ENCODE data around the gene RPA1. TPM values are rescaled to one million over a fixed set of nuclear protein-coding genes. Genes with fewer than 3 reads are reported as not detected.

RPA1 gene
- total and polyA plus RNA-seq, 2 of the 4 experiments (the other 2 are of a cell fraction): 38.4 to 48.2 TPM

DNA sequence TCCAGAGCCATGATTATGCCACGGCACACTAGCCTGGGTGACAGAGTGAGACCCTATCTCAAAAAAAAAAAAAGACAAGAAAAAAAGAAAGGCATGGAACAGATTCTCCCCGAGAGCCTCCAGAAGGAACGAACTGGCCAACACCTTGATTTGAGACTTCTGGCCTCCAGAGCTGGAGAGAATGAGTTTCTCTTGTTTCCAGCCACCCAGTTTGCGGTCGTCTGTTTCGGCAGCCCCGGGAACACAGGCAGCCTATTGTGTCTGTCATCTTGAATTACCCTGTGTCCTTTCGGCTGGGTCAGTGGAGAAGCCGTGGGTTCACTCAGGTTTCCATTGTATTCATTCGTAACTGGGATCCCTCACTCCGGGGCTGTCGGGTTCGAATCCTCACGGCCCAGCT lies 83.9 kb downstream of the RPA1 start:
- dilution Hi-C loops (cut with HindIII; ENCODE audit: low sequenced_read_pairs, unreplicated experiment) (no loop called here), intact Hi-C loops (cut with micrococcal nuclease) (no loop called here), in situ Hi-C loops (cut with MboI; ENCODE audit: low sequenced_read_pairs) (loop anchor here (5.0 kb wide), 1 partner anchor 114 kb away; the partner anchor contains the start of gene RTN4RL1)
- H2AK9ac ChIP-seq (replicated peaks; ENCODE audit: low read depth, low read length, poor library complexity): no peak overlapping the region
- H4K8ac ChIP-seq (ENCODE audit: low read depth in 2 of 2, low read length in 2 of 2): no peak overlapping the region
- TF ChIP-seq, protein P1, sequence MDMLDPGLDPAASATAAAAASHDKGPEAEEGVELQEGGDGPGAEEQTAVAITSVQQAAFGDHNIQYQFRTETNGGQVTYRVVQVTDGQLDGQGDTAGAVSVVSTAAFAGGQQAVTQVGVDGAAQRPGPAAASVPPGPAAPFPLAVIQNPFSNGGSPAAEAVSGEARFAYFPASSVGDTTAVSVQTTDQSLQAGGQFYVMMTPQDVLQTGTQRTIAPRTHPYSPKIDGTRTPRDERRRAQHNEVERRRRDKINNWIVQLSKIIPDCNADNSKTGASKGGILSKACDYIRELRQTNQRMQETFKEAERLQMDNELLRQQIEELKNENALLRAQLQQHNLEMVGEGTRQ (IDR thresholded peaks at IDR 0.05; ENCODE audit: low read depth, low read length): no peak
- TF ChIP-seq RFX5 (IDR thresholded peaks at IDR 0.05; ENCODE audit: low read depth, low read length) (no peak), MAFK (IDR thresholded peaks at IDR 0.05; ENCODE audit: low read depth, low read length) (no peak), NFE2L2 (IDR thresholded peaks at IDR 0.05; ENCODE audit: low read depth, low read length) (no peak), FOS (IDR thresholded peaks at IDR 0.05; ENCODE audit: low read depth, low read length) (no peak), SMC3 (IDR thresholded peaks at IDR 0.05; ENCODE audit: low read depth, low read length) (no peak), MAZ (IDR thresholded peaks at IDR 0.05; ENCODE audit: borderline replicate concordance, low read depth, low read length) (no peak), POLR2A (IDR thresholded peaks at IDR 0.05; ENCODE audit: low read depth, low read length) (no peak), RCOR1 (IDR thresholded peaks at IDR 0.05; ENCODE audit: insufficient replicate concordance, low read length) (no peak), CTCF (conservative IDR thresholded peaks at IDR 0.05; ENCODE audit: low read depth, low read length) (no peak), MXI1 (IDR thresholded peaks at IDR 0.05; ENCODE audit: borderline replicate concordance, low read depth, low read length) (no peak), ELK1 (IDR thresholded peaks at IDR 0.05; ENCODE audit: borderline replicate concordance, low read depth, low read length) (no peak), CEBPB (IDR thresholded peaks at IDR 0.05; ENCODE audit: low read depth, low read length) (no peak), RAD21 (IDR thresholded peaks at IDR 0.05; ENCODE audit: low read length) (no peak), BHLHE40 (IDR thresholded peaks at IDR 0.05; ENCODE audit: low read depth, low read length) (no peak), CHD1 (IDR thresholded peaks at IDR 0.05; ENCODE audit: low read depth, low read length) (no peak)
- H2AFZ ChIP-seq (replicated peaks; ENCODE audit: low read length, poor library complexity): peak overlapping the region; percentile 43
- no peak overlapping the region for H3K9ac ChIP-seq (ENCODE audit: low read depth, low read length)
- no peaks in the 10 kb centered on the region for H3K9me3 ChIP-seq (ENCODE audit: control insufficient read depth, insufficient read depth, low read length)
- no peak overlapping the region for H3K18ac ChIP-seq (ENCODE audit: low read depth, low read length)
- ChIA-PET POLR2A (ENCODE audit: unreplicated experiment) (no interaction called here), CTCF (no interaction called here)
- no peak overlapping the region for H2AK5ac ChIP-seq (ENCODE audit: low read depth, low read length)
- H4K5ac ChIP-seq (ENCODE audit: low read depth, low read length): no peak overlapping the region
- 0 out of 2 replicates have a peak, but pooled peaks cover 4% of the 10 kb centered on the region for H3K9me1 ChIP-seq (ENCODE audit: insufficient read depth, low read length)
- H3K27me3 ChIP-seq (ENCODE audit: control insufficient read depth, insufficient read depth, low read length): peaks cover 70% of the 10 kb centered on the region
- no peak overlapping the region for H3K27ac ChIP-seq (ENCODE audit: insufficient read depth, low read length)
- H3K4me1 ChIP-seq (ENCODE audit: control insufficient read depth, insufficient read depth, low read length): no peaks in the 10 kb centered on the region
- H3K4me2 ChIP-seq (ENCODE audit: low read depth, low read length): no peak overlapping the region
- WGBS, 2 experiments (ENCODE audit: extremely low coverage in 2 of 2, insufficient read length in 1 of 2): 93% methylated on average over 10 of the region's 14 CpGs; no CpG with 5 or more reads in 1 of the 2 experiments
- no peak overlapping the region for H3K56ac ChIP-seq (ENCODE audit: extremely low read depth, insufficient read depth, low read length)
- no TSS peak for BruUV-seq (replicated peaks)
- H2BK15ac ChIP-seq (ENCODE audit: low read depth, low read length): no peak overlapping the region
- H3K4me3 ChIP-seq (ENCODE audit: insufficient read depth, low read depth, low read length): no peak overlapping the region
- H3K79me1 ChIP-seq (ENCODE audit: low read depth in 1 of 2, low read length in 2 of 2): no peaks in the 10 kb centered on the region
- no peak overlapping the region for H2BK120ac ChIP-seq (ENCODE audit: low read depth, low read length)
- H4K20me1 ChIP-seq (ENCODE audit: insufficient read depth, low read length): no peaks in the 10 kb centered on the region
- no peaks in the 10 kb centered on the region for H3K36me3 ChIP-seq (ENCODE audit: control insufficient read depth, insufficient read depth, low read length)
- H2BK20ac ChIP-seq (ENCODE audit: low read depth, low read length): no peak overlapping the region
- H3K4ac ChIP-seq (ENCODE audit: low read depth, low read length): no peak overlapping the region
- no peak for ATAC-seq (ENCODE audit: low read depth)
- DNase-seq: no peak
- H4K91ac ChIP-seq (ENCODE audit: insufficient read depth, low read depth, low read length): no peak overlapping the region
- H3K23ac ChIP-seq (ENCODE audit: low read depth, low read length): no peak overlapping the region
- H2BK5ac ChIP-seq (ENCODE audit: low read depth, low read length, poor library complexity, severe bottlenecking): no peak overlapping the region
- no peak overlapping the region for H3K14ac ChIP-seq (replicated peaks; ENCODE audit: low read depth, low read length)

All from IMR-90 (cell line).